ENCODE measurements around the gene TBL2. TPM values are rescaled to one million over a fixed set of nuclear protein-coding genes. Genes with fewer than 3 reads are reported as not detected.
"Not testable (repeated sequence)": the region's sequence is repeated elsewhere in the genome, so short reads cannot be mapped to it uniquely, and the experiment has no call there.

TBL2 gene
- polyA plus RNA-seq: 10 to 100 TPM; 19.3 to 32.4 (median 21.7) TPM

GRCh38 chr7:73578342-73579128, at the start of gene TBL2:
TSS of gene TBL2 (minus strand) at chr7:73578579. CDS start at chr7:73578549, 30 bp downstream.
- Mint-ChIP-seq H3K4me3 (peak within 1 kb of the TSS; percentile 96 to 99 (median 96)), H3K9me3 (no peaks in the 10 kb centered on the region), H3K27me3 (ENCODE audit: low read depth in 3 of 3) (peaks cover 1 to 5% (median 5%) of the 10 kb centered on the region in 3 donors)

GRCh38 chr7:73626814-73627213, 48.4 kb upstream of the TBL2 start:
- Mint-ChIP-seq H3K4me1 (peaks cover 0 to 2% of the 10 kb centered on the region in 2 donors), H3K4me3 (no peak overlapping the region), H3K9me3 (no peaks in the 10 kb centered on the region)

More at GRCh38 chr7:73578342-73579128, at the start of gene TBL2:
- peak; percentile 97 to 99 (median 99) for DNase-seq
- Mint-ChIP-seq H3K36me3 (peaks cover 0 to 6% (median 3%) of the 10 kb centered on the region in 3 donors), H3K27ac (peak within 1 kb of the TSS; percentile 92 to 99 (median 98)), H3K4me1 (peaks cover 23 to 25% of the 10 kb centered on the region in 2 donors)

GRCh38 chr7:73625276-73625675, 46.9 kb upstream of the TBL2 start:
- no peaks in the 10 kb centered on the region for H3K9me3 Mint-ChIP-seq
- H3K36me3 Mint-ChIP-seq: no peaks in the 10 kb centered on the region
- peaks cover 11 to 25% (median 12%) of the 10 kb centered on the region in 3 donors for H3K27me3 Mint-ChIP-seq (ENCODE audit: low read depth in 3 of 3)
- no peak for DNase-seq
- H3K27ac Mint-ChIP-seq: no peak overlapping the region
- H3K4me3 Mint-ChIP-seq: no peak overlapping the region
- H3K4me1 Mint-ChIP-seq: peaks cover 0 to 2% of the 10 kb centered on the region in 2 donors

More at GRCh38 chr7:73626814-73627213, 48.4 kb upstream of the TBL2 start:
- no peak for DNase-seq
- H3K27me3 Mint-ChIP-seq (ENCODE audit: low read depth in 3 of 3): peaks cover 10 to 26% (median 11%) of the 10 kb centered on the region in 3 donors
- H3K36me3 Mint-ChIP-seq: no peaks in the 10 kb centered on the region
- no peak overlapping the region for H3K27ac Mint-ChIP-seq

- H3K4me3 Mint-ChIP-seq: peak overlapping the region in 3 of 5 donors; percentile 20 to 55 (median 27)
- H3K4me1 Mint-ChIP-seq: peaks cover 0 to 2% of the 10 kb centered on the region in 2 donors
- peaks cover 0 to 2% (median 0%) of the 10 kb centered on the region in 6 donors for H3K9me3 Mint-ChIP-seq
- no peaks in the 10 kb centered on the region for H3K36me3 Mint-ChIP-seq
- H3K27me3 Mint-ChIP-seq (ENCODE audit: low read depth in 3 of 3): peaks cover 11 to 27% (median 13%) of the 10 kb centered on the region in 3 donors
- H3K27ac Mint-ChIP-seq: no peak overlapping the region
- DNase-seq: no peak
These were observed 46.3 kb upstream of the TBL2 start for GRCh38 chr7:73624669-73625001.

GRCh38 chr7:73623798-73624668, 45.7 kb upstream of the TBL2 start, which contains the start of gene MLXIPL:
TSS of gene MLXIPL (minus strand) at chr7:73624522. CDS start at chr7:73624492, 30 bp downstream.
- peaks cover 0 to 2% (median 0%) of the 10 kb centered on the region in 6 donors for H3K9me3 Mint-ChIP-seq
- no peaks in the 10 kb centered on the region for H3K36me3 Mint-ChIP-seq
- H3K27me3 Mint-ChIP-seq (ENCODE audit: low read depth in 3 of 3): peaks cover 12 to 28% (median 14%) of the 10 kb centered on the region in 3 donors
- H3K27ac Mint-ChIP-seq: no peak within 1 kb of the TSS
- H3K4me3 Mint-ChIP-seq: peak within 1 kb of the TSS; percentile 21 to 55 (median 33)
- peak; percentile 55 to 61 (median 57) for DNase-seq
- H3K4me1 Mint-ChIP-seq: peaks cover 0 to 2% of the 10 kb centered on the region in 2 donors

- H3K4me1 Mint-ChIP-seq: peaks cover 0 to 2% of the 10 kb centered on the region in 2 donors
- DNase-seq: no peak
- peaks cover 12 to 23% (median 16%) of the 10 kb centered on the region in 3 donors for H3K27me3 Mint-ChIP-seq (ENCODE audit: low read depth in 3 of 3)
- H3K4me3 Mint-ChIP-seq: peak overlapping the region in 4 of 5 donors; percentile 12 to 53 (median 27)
- H3K27ac Mint-ChIP-seq: no peak overlapping the region
- peaks cover 0 to 2% (median 0%) of the 10 kb centered on the region in 6 donors for H3K9me3 Mint-ChIP-seq
- no peaks in the 10 kb centered on the region for H3K36me3 Mint-ChIP-seq
These were observed 44.8 kb upstream of the TBL2 start for GRCh38 chr7:73622909-73623797.

- peaks cover 13 to 18% (median 13%) of the 10 kb centered on the region in 3 donors for H3K27me3 Mint-ChIP-seq (ENCODE audit: low read depth in 3 of 3)
- H3K4me3 Mint-ChIP-seq: peak overlapping the region in 1 of 5 donors; percentile 13
These were observed 44.1 kb upstream of the TBL2 start for GRCh38 chr7:73622527-73622908.

GRCh38 chr7:73621168-73622063, 43.0 kb upstream of the TBL2 start:
- no peaks in the 10 kb centered on the region for H3K36me3 Mint-ChIP-seq
- peaks cover 0 to 2% of the 10 kb centered on the region in 2 donors for H3K4me1 Mint-ChIP-seq
- no peak for DNase-seq
- peaks cover 11 to 16% (median 13%) of the 10 kb centered on the region in 3 donors for H3K27me3 Mint-ChIP-seq (ENCODE audit: low read depth in 3 of 3)
- H3K9me3 Mint-ChIP-seq: peaks cover 0 to 2% (median 0%) of the 10 kb centered on the region in 6 donors
- no peak overlapping the region for H3K4me3 Mint-ChIP-seq
- H3K27ac Mint-ChIP-seq: no peak overlapping the region

More at GRCh38 chr7:73622527-73622908, 44.1 kb upstream of the TBL2 start:
- H3K4me1 Mint-ChIP-seq: peaks cover 0 to 2% of the 10 kb centered on the region in 2 donors
- DNase-seq: no peak
- H3K36me3 Mint-ChIP-seq: no peaks in the 10 kb centered on the region
- peaks cover 0 to 2% (median 0%) of the 10 kb centered on the region in 6 donors for H3K9me3 Mint-ChIP-seq
- no peak overlapping the region for H3K27ac Mint-ChIP-seq

GRCh38 chr7:73619394-73619793, 41.0 kb upstream of the TBL2 start:
- H3K9me3 Mint-ChIP-seq, H3K4me3 Mint-ChIP-seq, DNase-seq, H3K27ac Mint-ChIP-seq, H3K36me3 Mint-ChIP-seq, H3K4me1 Mint-ChIP-seq: not testable (repeated sequence)
- H3K27me3 Mint-ChIP-seq (ENCODE audit: low read depth in 3 of 3): peaks cover 7 to 16% (median 9%) of the 10 kb centered on the region in 3 donors

GRCh38 chr7:73618538-73618937, 40.2 kb upstream of the TBL2 start:
- Mint-ChIP-seq H3K27ac (no peak overlapping the region), H3K4me1 (peaks cover 0 to 2% of the 10 kb centered on the region in 2 donors), H3K4me3 (no peak overlapping the region), H3K36me3 (no peaks in the 10 kb centered on the region), H3K27me3 (ENCODE audit: low read depth in 3 of 3) (peaks cover 9 to 16% (median 10%) of the 10 kb centered on the region in 3 donors), H3K9me3 (peaks cover 0 to 2% (median 0%) of the 10 kb centered on the region in 6 donors)
- DNase-seq: no peak

- H3K27ac Mint-ChIP-seq, H3K4me3 Mint-ChIP-seq, H3K36me3 Mint-ChIP-seq, H3K4me1 Mint-ChIP-seq, DNase-seq, H3K9me3 Mint-ChIP-seq: not testable (repeated sequence)
- peaks cover 8 to 20% (median 12%) of the 10 kb centered on the region in 3 donors for H3K27me3 Mint-ChIP-seq (ENCODE audit: low read depth in 3 of 3)
These were observed 39.1 kb upstream of the TBL2 start for GRCh38 chr7:73617520-73617919.

GRCh38 chr7:73615886-73616285, 37.5 kb upstream of the TBL2 start:
- Mint-ChIP-seq H3K27me3 (ENCODE audit: low read depth in 3 of 3) (peaks cover 9 to 16% (median 14%) of the 10 kb centered on the region in 3 donors), H3K27ac (no peak overlapping the region), H3K9me3 (peaks cover 0 to 2% (median 0%) of the 10 kb centered on the region in 6 donors), H3K4me3 (no peak overlapping the region), H3K36me3 (no peaks in the 10 kb centered on the region), H3K4me1 (no peaks in the 10 kb centered on the region)
- no peak for DNase-seq
